ENCODE results near the gene BCL2L14. TPM values are rescaled to one million over a fixed set of nuclear protein-coding genes. Genes with fewer than 3 reads are reported as not detected.

BCL2L14 gene
- polyA plus RNA-seq, 3 donors, result 0.40 to 0.75 (median 0.67) TPM

DNA sequence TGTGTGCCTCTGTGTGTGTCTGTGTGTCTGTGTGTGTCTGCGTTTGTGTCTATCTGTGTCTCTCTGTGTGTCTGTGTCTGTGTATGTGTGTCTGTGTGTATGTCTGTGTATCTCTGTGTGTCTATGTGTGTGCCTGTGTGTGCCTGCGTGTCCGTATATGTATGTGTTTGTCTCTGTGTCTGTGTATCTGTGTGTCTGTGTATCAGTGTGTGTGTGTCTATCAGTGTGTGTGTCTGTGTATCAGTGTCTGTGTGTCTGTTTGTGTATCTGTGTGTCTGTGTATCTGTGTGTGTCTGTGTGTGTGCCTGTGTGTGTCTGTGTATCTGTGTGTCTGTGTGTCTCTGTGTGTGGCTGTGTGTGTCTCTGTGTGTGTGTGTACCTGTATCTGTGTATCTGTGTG, 23.1 kb upstream of the BCL2L14 start:
- no peak for DNase-seq (ENCODE audit: extremely low read depth in 1 of 11, low read depth in 9 of 11, low spot score in 4 of 11)

DNA sequence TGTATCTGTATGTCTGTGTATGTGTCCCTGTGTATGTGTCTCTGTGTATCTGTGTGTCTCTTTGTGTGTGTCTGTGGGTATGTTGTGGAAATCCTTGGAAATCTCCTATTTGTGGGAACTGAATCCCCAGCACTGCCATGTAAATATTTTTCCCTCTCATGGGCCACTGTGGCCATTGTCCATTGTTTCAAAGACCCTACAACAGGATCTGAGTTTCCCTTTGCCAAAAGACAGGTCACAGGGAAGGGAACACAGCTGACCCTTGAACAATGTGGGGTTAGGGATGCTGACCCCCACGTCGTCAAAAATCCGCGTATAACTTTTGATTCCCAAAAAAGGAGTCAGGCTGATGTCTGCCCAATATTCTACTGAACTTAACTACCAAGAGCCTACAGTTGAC, 22.5 kb upstream of the BCL2L14 start:
- no peak for DNase-seq (ENCODE audit: extremely low read depth in 1 of 11, low read depth in 9 of 11, low spot score in 4 of 11)

- DNase-seq (ENCODE audit: extremely low read depth in 1 of 11, low read depth in 9 of 11, low spot score in 4 of 11), result no peak
Measured at GRCh38 chr12:12048714-12049113, 22.0 kb upstream of the BCL2L14 start.

- no peak for DNase-seq (ENCODE audit: extremely low read depth in 1 of 11, low read depth in 9 of 11, low spot score in 4 of 11)
Measured at GRCh38 chr12:12051668-12052067, 19.1 kb upstream of the BCL2L14 start.

DNA sequence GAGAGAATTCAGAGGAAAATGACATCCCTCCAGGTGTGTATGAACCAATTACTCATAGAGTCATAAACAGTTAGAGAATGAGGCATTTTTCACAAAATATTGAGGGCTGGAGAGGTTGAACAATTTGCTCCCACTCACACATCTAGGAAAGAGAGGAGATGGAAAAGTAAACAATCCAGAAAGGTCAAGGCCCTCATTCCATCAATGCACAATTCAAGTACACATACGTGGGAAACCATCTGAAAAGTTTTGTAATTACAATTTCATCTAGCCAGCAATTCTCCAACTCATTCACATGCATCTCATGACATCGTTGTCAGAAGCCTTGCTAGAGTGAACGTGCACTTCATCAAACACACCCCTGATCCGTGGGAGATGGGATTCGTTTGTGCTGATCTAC, 15.7 kb upstream of the BCL2L14 start:
- DNase-seq (ENCODE audit: extremely low read depth in 1 of 11, low read depth in 9 of 11, low spot score in 4 of 11), result no peak

GRCh38 chr12:12056951-12057350, 13.8 kb upstream of the BCL2L14 start:
- no peak for DNase-seq (ENCODE audit: extremely low read depth in 1 of 11, low read depth in 9 of 11, low spot score in 4 of 11)

DNA sequence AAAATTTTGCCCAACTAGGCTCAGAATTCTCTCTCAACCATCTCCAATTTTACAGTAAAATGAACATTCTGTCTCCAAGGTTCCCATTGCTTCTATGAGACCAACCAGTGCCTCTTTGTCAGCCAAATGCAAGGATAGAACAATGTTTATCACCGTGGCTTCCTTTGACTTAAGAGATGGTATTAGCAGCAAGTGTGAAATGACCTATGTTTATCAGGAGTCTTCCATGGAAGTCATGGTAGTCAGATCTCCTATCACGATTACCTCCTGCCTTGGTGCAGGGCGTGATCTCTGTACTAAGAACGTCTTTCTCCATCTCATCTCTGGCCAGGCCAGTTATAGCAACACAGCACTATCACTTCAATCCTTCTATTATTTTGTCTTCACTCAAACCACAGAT, 6.1 kb upstream of the BCL2L14 start:
- DNase-seq (ENCODE audit: extremely low read depth in 1 of 11, low read depth in 9 of 11, low spot score in 4 of 11), result no peak

- DNase-seq (ENCODE audit: extremely low read depth in 1 of 11, low read depth in 9 of 11, low spot score in 4 of 11), result no peak
Measured at GRCh38 chr12:12068751-12069150, 2.0 kb upstream of the BCL2L14 start.

- DNase-seq (ENCODE audit: extremely low read depth in 1 of 11, low read depth in 9 of 11, low spot score in 4 of 11), result no peak
Measured at GRCh38 chr12:12069821-12070548, 754 bp upstream of the BCL2L14 start.

GRCh38 chr12:12072064-12072760, 1.5 kb downstream of the BCL2L14 start:
- no peak for DNase-seq (ENCODE audit: extremely low read depth in 1 of 11, low read depth in 9 of 11, low spot score in 4 of 11)

DNA sequence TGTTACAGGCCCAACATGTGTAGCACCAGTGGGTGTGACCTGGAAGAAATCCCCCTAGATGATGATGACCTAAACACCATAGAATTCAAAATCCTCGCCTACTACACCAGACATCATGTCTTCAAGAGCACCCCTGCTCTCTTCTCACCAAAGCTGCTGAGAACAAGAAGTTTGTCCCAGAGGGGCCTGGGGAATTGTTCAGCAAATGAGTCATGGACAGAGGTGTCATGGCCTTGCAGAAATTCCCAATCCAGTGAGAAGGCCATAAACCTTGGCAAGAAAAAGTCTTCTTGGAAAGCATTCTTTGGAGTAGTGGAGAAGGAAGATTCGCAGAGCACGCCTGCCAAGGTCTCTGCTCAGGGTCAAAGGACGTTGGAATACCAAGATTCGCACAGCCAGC, 8.6 kb downstream of the BCL2L14 start:
- DNase-seq (ENCODE audit: extremely low read depth in 1 of 11, low read depth in 9 of 11, low spot score in 4 of 11), result no peak

- no peak for DNase-seq (ENCODE audit: extremely low read depth in 1 of 11, low read depth in 9 of 11, low spot score in 4 of 11)
Measured at GRCh38 chr12:12081836-12082497, 11.2 kb downstream of the BCL2L14 start.

GRCh38 chr12:12083688-12084087, 12.9 kb downstream of the BCL2L14 start:
- DNase-seq (ENCODE audit: extremely low read depth in 1 of 11, low read depth in 9 of 11, low spot score in 4 of 11), result no peak

- DNase-seq (ENCODE audit: extremely low read depth in 1 of 11, low read depth in 9 of 11, low spot score in 4 of 11), result no peak
Measured at GRCh38 chr12:12086362-12086761, 15.6 kb downstream of the BCL2L14 start.

DNA sequence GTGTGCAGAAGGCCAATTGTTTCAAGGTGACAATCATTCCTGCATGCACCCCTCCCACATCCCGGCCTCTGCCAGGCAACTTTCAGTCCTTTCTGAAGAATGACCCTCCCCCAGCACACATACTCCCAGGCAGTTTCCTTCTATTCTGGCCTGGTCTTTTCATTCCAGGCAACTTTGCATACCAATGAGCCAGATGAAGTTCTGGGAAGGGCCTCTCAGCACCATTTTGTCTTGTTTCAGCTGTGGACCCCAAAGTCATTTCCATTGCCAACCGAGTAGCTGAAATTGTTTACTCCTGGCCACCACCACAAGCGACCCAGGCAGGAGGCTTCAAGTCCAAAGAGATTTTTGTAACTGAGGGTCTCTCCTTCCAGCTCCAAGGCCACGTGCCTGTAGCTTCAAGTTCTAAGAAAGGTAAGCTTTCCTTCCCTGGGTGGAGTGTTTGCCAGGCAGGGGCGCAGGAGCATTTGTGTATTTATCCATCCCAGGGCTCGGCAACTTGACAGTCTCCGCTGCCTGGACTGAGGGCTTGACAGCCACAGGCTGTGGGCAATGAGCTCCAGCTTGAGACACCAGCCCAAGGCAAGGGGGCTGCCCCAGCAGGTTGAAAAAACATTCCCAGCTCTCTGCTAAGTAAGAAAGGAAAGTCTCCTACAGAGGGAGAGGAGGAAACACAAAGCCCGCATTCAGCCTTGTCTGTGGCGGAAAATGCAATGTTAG, 16.4 kb downstream of the BCL2L14 start:
- DNase-seq (ENCODE audit: extremely low read depth in 1 of 11, low read depth in 9 of 11, low spot score in 4 of 11), result no peak

DNA sequence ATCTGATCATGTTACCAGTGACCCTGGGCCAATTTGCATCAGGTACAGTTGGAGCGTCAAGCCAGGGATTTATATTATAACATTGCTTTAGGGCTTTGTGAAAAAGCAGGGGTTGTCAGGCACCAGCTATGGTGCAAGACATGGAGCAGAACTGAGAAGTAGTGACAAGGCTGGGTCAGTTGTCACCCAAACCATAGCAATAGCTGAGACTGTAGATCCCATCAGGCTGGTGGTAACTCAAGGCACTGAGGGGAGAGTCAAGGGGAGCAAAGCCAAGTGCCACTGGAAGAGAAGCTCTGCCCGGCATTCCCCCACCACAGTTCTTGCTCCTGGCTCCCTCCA, 16.9 kb downstream of the BCL2L14 start:
- DNase-seq (ENCODE audit: extremely low read depth in 1 of 11, low read depth in 9 of 11, low spot score in 4 of 11), result no peak

- no peak for DNase-seq (ENCODE audit: extremely low read depth in 1 of 11, low read depth in 9 of 11, low spot score in 4 of 11)
Measured at GRCh38 chr12:12088147-12088546, 17.4 kb downstream of the BCL2L14 start.

DNA sequence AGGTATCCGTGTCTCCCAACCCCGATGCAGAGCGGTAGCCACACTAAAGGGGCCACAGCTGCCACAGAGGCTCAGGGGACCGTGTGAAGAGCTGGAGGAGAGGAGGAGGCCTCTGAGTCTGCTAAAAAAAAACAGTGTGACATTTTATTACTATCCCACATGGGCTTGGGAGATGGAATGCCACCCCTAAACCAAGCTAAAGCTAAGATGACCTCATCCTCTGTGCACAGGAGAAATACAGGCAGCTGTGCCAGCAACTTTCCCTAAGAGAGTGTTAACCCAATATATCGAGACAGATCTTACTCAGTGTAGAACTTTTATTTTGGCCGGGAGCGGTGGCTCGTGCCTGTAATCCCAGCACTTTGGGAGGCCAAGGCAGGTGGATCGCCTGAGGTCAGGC, 18.0 kb downstream of the BCL2L14 start:
- DNase-seq (ENCODE audit: extremely low read depth in 1 of 11, low read depth in 9 of 11, low spot score in 4 of 11), result no peak

DNA sequence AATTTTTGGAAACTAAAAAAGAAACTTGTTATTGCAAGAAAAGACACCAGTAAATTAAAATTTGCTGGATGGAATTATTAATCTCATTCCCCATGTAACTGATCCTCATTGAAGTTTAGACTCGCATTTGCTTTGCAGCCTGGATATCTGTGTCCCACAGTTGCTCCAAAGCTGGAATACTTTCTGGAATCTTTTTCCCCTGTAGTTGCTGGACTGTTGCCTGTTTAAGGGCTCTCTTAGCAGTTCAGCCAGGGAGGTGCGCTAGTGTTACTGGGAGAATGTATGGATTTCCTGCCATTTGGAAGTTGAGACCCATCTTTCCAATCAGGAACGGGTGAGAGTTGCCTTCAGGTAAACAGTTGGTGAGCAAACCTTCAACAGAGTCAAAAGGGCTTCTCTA, 20.3 kb downstream of the BCL2L14 start:
- DNase-seq (ENCODE audit: extremely low read depth in 1 of 11, low read depth in 9 of 11, low spot score in 4 of 11), result no peak
